Tibial nerve (tissue), 4 donors: ENCODE data around the gene KCTD13. TPM values are rescaled to one million over a fixed set of nuclear protein-coding genes. Genes with fewer than 3 reads are reported as not detected.

Experiments
- DNase-seq, 2 donors: peaks; one replicate each; pipeline ENCODE4 v3.0.0-alpha.2; 2019; ENCODE audit warnings: low spot score in 2 of 2
- H3K27ac ChIP-seq, 4 donors: fragments of 200-600 bp; sonication (generic) in 3 of 4; one replicate each; pipeline ENCODE4 v1.5.1; 2017 to 2019; ENCODE audit warnings: mild to moderate bottlenecking in 1 of 4
- H3K27me3 ChIP-seq, 2 donors: fragments of 200-600 bp; sonication (generic) in 1 of 2; one replicate each; pipeline versions ENCODE4 v1.5.1 to v1.6.0; 2017 to 2019
- H3K36me3 ChIP-seq, 3 donors: fragments of 200-600 bp; sonication (generic); one replicate each; pipeline ENCODE4 v1.5.1; 2018 to 2019
- H3K4me1 ChIP-seq, 4 donors: fragments of 200-600 bp; sonication (generic) in 3 of 4; one replicate each; pipeline ENCODE4 v1.5.1; 2017 to 2019
- H3K4me3 ChIP-seq, 4 donors: fragments of 200-600 bp; sonication (generic) in 3 of 4; one replicate each; pipeline ENCODE4 v1.5.1; 2017 to 2019; ENCODE audit warnings: mild to moderate bottlenecking in 1 of 4, moderate library complexity in 1 of 4
- H3K9me3 ChIP-seq, 4 donors: fragments of 200-600 bp; sonication (generic) in 3 of 4; one replicate each; pipeline ENCODE4 v1.5.1; 2017 to 2019
- EP300 ChIP-seq, 2 donors: sonication (generic); formaldehyde crosslinking; IDR thresholded peaks; one replicate each; pipeline ENCODE4 v1.6.1; 2017; ENCODE audit warnings: antibody characterized with exemption in 2 of 2, mild to moderate bottlenecking in 1 of 2
- POLR2A ChIP-seq, 2 donors: fragments of 450-650 bp; IDR thresholded peaks; one replicate each; pipeline ENCODE4 v1.6.1; 2017; ENCODE audit warnings: antibody characterized with exemption in 2 of 2, mild to moderate bottlenecking in 2 of 2, moderate library complexity in 2 of 2
- WGBS, 2 donors: methylation state at CpG; one replicate each; pipeline ENCODE4 v1.1.5; 2018; 5-methylcytosine and 5-hydroxymethylcytosine counted together
- total RNA-seq, 4 donors: library from RNA; depleted of rRNA; stranded (reverse); fragments of >200 nt; gene quantifications; one replicate each; pipeline ENCODE4 v1.1.0, GENCODE V29; 2016
- TF ChIP-seq, protein P1 (sequence below), 5 experiments: fragments of 200-600 bp in 3 of 5; fragments of 450-650 bp in 2 of 5; sonication (generic) in 3 of 5; IDR thresholded peaks; one replicate each; pipeline ENCODE4 v1.5.1; 2016 to 2019; ENCODE audit warnings: antibody characterized with exemption in 5 of 5, mild to moderate bottlenecking in 3 of 5, moderate library complexity in 2 of 5

Gene KCTD13
- total RNA-seq: 10 to 100 TPM; 31.0 to 81.0 (median 38.7) TPM

DNA sequence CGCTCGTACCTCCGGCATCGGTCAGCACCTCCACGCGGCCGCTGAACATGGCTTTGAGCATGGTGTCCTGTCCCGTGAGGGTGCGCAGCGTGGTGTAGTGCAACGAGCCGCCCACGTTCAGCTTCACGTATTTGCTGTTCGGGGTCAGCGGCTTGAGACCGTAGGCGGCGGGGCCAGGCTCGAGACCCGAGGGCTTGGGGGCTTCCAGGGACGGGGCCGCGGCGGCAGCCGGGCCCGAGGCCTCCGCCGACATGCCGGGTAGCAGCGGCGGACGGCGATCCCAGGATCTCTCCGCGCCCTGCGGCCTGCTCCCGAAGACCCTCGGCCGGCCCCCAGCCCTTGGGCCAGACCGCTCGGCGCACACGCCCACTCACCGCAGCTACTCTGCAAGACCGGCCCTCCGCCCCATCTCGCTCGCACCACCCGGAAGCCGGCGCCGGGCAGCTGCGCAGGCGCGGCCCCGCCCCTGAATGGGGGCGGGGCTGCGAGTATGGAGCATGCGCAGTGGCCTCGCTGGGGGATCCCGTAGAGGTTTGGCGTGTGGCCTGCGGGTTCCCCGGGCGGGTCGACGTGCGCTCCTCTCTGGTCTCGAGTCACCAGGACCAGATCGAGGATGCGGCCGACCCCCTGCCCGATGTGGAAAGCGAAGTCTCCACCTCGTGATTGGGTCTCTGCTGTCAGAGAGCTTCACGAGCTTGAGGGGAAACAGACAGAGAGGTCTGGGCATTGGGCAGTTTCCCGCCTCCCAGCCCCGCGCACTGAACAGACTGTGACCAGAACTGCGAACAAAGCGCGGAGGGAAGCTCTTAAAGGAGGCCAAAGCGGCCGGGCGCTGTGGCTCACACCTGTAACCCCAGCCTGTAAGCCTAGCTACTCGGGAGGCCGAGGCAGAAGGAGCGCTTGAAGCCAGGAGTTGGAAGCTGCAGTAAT, at the start of gene KCTD13:
TSS of gene KCTD13 (minus strand) at position 446 of the 930 bp plus-strand sequence. CDS start at position 253, 193 bp downstream.
- H3K4me1 ChIP-seq: peaks cover 0 to 39% (median 19%) of the 10 kb centered on the region in 4 donors
- TF ChIP-seq POLR2A (IDR thresholded peaks at IDR 0.05): peak; percentile 76 to 91
- peak; percentile 72 to 96 for TF ChIP-seq EP300 (IDR thresholded peaks at IDR 0.05)
- TF ChIP-seq, protein P1, sequence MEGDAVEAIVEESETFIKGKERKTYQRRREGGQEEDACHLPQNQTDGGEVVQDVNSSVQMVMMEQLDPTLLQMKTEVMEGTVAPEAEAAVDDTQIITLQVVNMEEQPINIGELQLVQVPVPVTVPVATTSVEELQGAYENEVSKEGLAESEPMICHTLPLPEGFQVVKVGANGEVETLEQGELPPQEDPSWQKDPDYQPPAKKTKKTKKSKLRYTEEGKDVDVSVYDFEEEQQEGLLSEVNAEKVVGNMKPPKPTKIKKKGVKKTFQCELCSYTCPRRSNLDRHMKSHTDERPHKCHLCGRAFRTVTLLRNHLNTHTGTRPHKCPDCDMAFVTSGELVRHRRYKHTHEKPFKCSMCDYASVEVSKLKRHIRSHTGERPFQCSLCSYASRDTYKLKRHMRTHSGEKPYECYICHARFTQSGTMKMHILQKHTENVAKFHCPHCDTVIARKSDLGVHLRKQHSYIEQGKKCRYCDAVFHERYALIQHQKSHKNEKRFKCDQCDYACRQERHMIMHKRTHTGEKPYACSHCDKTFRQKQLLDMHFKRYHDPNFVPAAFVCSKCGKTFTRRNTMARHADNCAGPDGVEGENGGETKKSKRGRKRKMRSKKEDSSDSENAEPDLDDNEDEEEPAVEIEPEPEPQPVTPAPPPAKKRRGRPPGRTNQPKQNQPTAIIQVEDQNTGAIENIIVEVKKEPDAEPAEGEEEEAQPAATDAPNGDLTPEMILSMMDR (IDR thresholded peaks at IDR 0.05): peak in 1 of 5 experiments; percentile 33

DNA sequence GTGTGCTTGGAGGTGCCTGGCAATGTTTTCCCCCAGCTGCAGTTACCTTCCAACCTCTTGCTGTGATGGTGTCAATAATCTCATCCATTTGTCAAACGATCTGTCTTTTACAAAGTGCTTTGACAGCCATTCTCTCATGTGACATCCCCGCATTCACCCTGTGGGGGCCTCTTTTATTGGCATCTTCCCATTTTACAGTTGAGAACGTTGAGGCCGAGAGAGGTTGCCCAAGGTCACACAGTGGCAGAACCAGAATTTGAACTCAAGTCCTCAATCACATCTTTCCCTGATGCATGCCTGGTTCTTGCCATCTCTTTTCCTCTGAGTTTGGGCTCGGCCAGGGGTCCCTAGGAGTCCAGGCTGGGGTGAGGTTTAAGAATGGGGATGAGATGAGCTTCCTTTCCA, 49.1 kb upstream of the KCTD13 start:
- WGBS, 2 donors: 45 to 47% methylated on average over 5 of the region's 5 CpGs
- H3K9me3 ChIP-seq: no peaks in the 10 kb centered on the region
- no peaks in the 10 kb centered on the region for H3K27me3 ChIP-seq
- peaks cover 0 to 50% (median 21%) of the 10 kb centered on the region in 4 donors for H3K4me1 ChIP-seq
- TF ChIP-seq EP300 (IDR thresholded peaks at IDR 0.05): no peak
- peaks cover 0 to 44% (median 14%) of the 10 kb centered on the region in 3 donors for H3K36me3 ChIP-seq
- DNase-seq: no peak
- peak overlapping the region in 3 of 4 donors; percentile 53 to 95 (median 87) for H3K27ac ChIP-seq
- peak overlapping the region; percentile 70 to 97 (median 78) for H3K4me3 ChIP-seq

More for the DNA sequence above, at the start of gene KCTD13:
- 0 to 1% methylated on average over 45 to 46 of the region's 89 CpGs for WGBS, 2 donors
- peaks cover 0 to 26% (median 13%) of the 10 kb centered on the region in 3 donors for H3K36me3 ChIP-seq
- H3K27ac ChIP-seq: peak within 1 kb of the TSS; percentile 78 to 93 (median 85)
- DNase-seq: peak; percentile 73 to 80
- no peaks in the 10 kb centered on the region for H3K9me3 ChIP-seq
- H3K27me3 ChIP-seq: no peaks in the 10 kb centered on the region
- peak within 1 kb of the TSS; percentile 78 to 84 (median 80) for H3K4me3 ChIP-seq

- Histone ChIP-seq H3K27me3 (no peaks in the 10 kb centered on the region), H3K4me3 (peak overlapping the region; percentile 70 to 97 (median 78)), H3K36me3 (peaks cover 0 to 44% (median 13%) of the 10 kb centered on the region in 3 donors), H3K4me1 (peaks cover 0 to 50% (median 21%) of the 10 kb centered on the region in 4 donors), H3K9me3 (no peaks in the 10 kb centered on the region), H3K27ac (peak overlapping the region; percentile 78 to 95 (median 90))
- TF ChIP-seq POLR2A (IDR thresholded peaks at IDR 0.05): no peak
- TF ChIP-seq, protein P1 (IDR thresholded peaks at IDR 0.05): no peak
- TF ChIP-seq EP300 (IDR thresholded peaks at IDR 0.05): no peak
- no peak for DNase-seq
- 3 to 4% methylated on average over 23 to 24 of the region's 31 CpGs for WGBS, 2 donors
Observed at GRCh38 chr16:29974291-29975133, 48.5 kb upstream of the KCTD13 start.

DNA sequence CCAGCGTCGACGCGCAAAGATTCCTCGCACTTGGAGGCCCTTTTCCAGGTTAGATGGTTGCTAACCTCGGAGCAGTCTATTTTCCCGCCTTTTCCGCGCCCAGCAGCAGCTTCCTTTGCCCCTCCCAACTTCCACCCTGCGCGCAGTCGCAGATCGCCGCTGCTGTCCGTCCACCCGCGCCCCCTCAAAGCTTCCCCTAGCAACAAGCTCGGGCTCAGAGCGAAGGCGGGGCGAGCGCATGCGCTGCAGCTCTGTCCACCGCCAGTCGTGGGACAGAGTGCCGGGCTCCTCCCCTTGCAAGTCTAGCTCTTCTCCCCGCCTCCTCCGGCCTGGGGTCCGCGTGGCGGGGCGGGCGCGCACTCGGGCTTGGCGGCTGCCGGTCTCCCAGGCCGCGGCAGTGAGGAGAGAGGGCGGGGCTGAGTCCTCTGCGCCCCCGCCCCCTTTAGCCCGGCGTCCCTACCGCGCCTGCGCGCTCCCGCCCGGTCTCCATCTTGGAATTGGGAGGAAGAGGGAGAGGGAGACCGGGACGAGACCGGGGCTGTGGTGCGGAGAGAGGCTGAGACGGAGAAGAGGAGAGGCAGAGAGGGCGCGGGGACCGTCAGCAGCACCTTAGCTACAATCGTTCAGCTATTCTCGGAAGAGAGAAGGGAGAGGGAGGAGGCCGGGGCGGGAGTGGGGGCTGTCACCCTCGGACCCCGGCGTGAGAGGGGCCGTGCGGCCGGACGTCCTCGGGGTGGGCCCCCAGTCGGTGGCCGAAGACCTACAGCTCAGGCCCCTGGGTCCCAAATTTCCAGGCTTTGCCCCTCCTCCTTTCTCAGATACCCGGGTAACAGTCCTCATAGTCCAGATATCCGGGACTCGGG, 47.6 kb upstream of the KCTD13 start, which contains the start of gene TAOK2:
TSS of gene TAOK2 (plus strand) at position 485 of the 863 bp plus-strand sequence. CDS start 3,905 bp downstream, outside the sequence.
- no peaks in the 10 kb centered on the region for H3K27me3 ChIP-seq
- peaks cover 0 to 44% (median 8%) of the 10 kb centered on the region in 3 donors for H3K36me3 ChIP-seq
- H3K9me3 ChIP-seq: no peaks in the 10 kb centered on the region
- TF ChIP-seq, protein P1 (IDR thresholded peaks at IDR 0.05): peak in 2 of 5 experiments; percentile 21 to 34
- TF ChIP-seq POLR2A (IDR thresholded peaks at IDR 0.05): peak; percentile 57 to 87
- TF ChIP-seq EP300 (IDR thresholded peaks at IDR 0.05): peak; percentile 90 to 92
- H3K4me3 ChIP-seq: peak within 1 kb of the TSS; percentile 70 to 97 (median 78)
- peak within 1 kb of the TSS; percentile 78 to 95 (median 90) for H3K27ac ChIP-seq
- peaks cover 0 to 50% (median 21%) of the 10 kb centered on the region in 4 donors for H3K4me1 ChIP-seq
- peak; percentile 91 to 94 for DNase-seq
- WGBS, 2 donors: 1 to 3% methylated on average over 51 to 64 of the region's 75 CpGs
